Measurements from ENCODE around the gene CNTNAP2. TPM values are rescaled to one million over a fixed set of nuclear protein-coding genes. Genes with fewer than 3 reads are reported as not detected.

Gene CNTNAP2
- total RNA-seq, 2 donors from 2014 or later = 171 to 228 TPM

DNA sequence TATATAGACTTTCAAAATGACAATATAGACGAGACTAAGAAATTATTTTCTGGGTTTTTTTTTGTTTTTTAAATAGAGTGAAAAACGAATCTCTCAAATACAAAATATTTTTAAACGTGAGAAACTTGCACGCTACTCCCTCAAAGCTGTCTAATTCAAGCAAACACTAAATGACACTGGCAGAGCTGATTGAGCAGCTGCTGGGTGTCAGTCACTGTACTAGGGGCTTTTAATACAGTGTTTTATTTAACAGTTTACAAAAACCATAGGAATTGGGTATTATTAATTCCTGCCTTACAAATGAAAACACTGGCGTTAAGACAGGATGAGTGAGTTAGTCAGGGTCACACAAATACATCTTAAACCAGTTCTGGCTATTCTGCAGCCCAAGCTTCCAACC, 1264.3 kb downstream of the CNTNAP2 start:
- H3K9me3 ChIP-seq (ENCODE audit: control insufficient read depth, low read length) = peaks cover 6% of the 10 kb centered on the region
- H3K9me3 Mint-ChIP-seq = peaks cover 18% of the 10 kb centered on the region
- WGBS, 2 experiments (ENCODE audit: insufficient coverage in 1 of 2, insufficient read length in 1 of 2) = 92% methylated on average over 4 of the region's 5 CpGs; no CpG with 5 or more reads in 1 of the 2 experiments
- no peak for DNase-seq
- H3K27ac Mint-ChIP-seq = no peak overlapping the region
- no peaks in the 10 kb centered on the region for H3K27me3 Mint-ChIP-seq (ENCODE audit: insufficient read depth)
- no peak overlapping the region for H3K4me3 Mint-ChIP-seq
- H3K36me3 Mint-ChIP-seq (ENCODE audit: low read depth) = no peaks in the 10 kb centered on the region
- no peaks in the 10 kb centered on the region for H3K36me3 ChIP-seq (ENCODE audit: control insufficient read depth, insufficient read depth, low read length)
- H3K9ac ChIP-seq (ENCODE audit: extremely low read depth, low read length, poor library complexity, severe bottlenecking) = no peak overlapping the region
- no peak overlapping the region for H3K27ac ChIP-seq (ENCODE audit: low read depth, low read length)
- H3K4me1 Mint-ChIP-seq = peaks cover 5% of the 10 kb centered on the region
- TF ChIP-seq CTCF (conservative IDR thresholded peaks at IDR 0.05) = no peak
- no peaks in the 10 kb centered on the region for H3K4me1 ChIP-seq (ENCODE audit: control insufficient read depth, insufficient read depth, low read length)
- H3K4me3 ChIP-seq (ENCODE audit: low read length) = no peak overlapping the region
- H3K27me3 ChIP-seq (ENCODE audit: control insufficient read depth, insufficient read depth, low read length, poor library complexity, severe bottlenecking) = no peaks in the 10 kb centered on the region

- TF ChIP-seq CTCF (conservative IDR thresholded peaks at IDR 0.05) = no peak
- Mint-ChIP-seq H3K36me3 (ENCODE audit: low read depth) (no peaks in the 10 kb centered on the region), H3K9me3 (peaks cover 9% of the 10 kb centered on the region)
Measured at GRCh38 chr7:147394329-147394728, 1277.7 kb downstream of the CNTNAP2 start.

DNA sequence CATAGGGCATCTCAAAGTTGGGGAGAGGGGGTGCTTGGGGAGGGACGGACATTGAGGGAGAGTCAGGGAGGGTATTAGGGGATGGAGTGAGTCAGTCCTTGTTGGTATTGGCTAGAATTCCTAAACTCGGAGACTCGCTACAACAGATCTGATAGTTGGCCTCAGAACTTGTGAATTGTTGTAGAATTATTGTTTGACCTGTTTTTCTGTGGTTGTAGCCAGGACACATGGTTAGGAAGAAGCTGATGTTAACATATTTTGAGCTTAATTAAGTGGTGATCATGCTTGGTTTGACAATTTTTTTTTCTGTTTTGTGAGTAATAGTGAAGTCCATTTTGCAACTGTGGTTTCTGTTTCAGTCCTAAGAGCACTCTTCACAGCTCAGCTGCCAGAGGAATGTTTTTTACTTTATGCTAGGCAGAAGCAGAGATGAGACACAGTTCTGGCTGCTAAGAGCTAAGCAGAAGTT, 1283.7 kb downstream of the CNTNAP2 start:
- no peak overlapping the region for H3K27ac ChIP-seq (ENCODE audit: low read depth, low read length)
- TF ChIP-seq CTCF (conservative IDR thresholded peaks at IDR 0.05) = no peak
- no peak for DNase-seq
- no peaks in the 10 kb centered on the region for H3K9me3 Mint-ChIP-seq
- H3K36me3 Mint-ChIP-seq (ENCODE audit: low read depth) = no peaks in the 10 kb centered on the region
- H3K9ac ChIP-seq (ENCODE audit: extremely low read depth, low read length, poor library complexity, severe bottlenecking) = no peak overlapping the region
- peaks cover 7% of the 10 kb centered on the region for H3K4me1 Mint-ChIP-seq
- no peaks in the 10 kb centered on the region for H3K4me1 ChIP-seq (ENCODE audit: control insufficient read depth, insufficient read depth, low read length)
- H3K27ac Mint-ChIP-seq = no peak overlapping the region
- H3K4me3 Mint-ChIP-seq = no peak overlapping the region
- no peaks in the 10 kb centered on the region for H3K27me3 ChIP-seq (ENCODE audit: control insufficient read depth, insufficient read depth, low read length, poor library complexity, severe bottlenecking)
- no peak overlapping the region for H3K4me3 ChIP-seq (ENCODE audit: low read length)
- no peaks in the 10 kb centered on the region for H3K27me3 Mint-ChIP-seq (ENCODE audit: insufficient read depth)
- H3K36me3 ChIP-seq (ENCODE audit: control insufficient read depth, insufficient read depth, low read length) = no peaks in the 10 kb centered on the region
- WGBS, 2 experiments (ENCODE audit: insufficient coverage in 1 of 2, insufficient read length in 1 of 2) = 61 to 63% methylated on average over 3 of the region's 3 CpGs
- H3K9me3 ChIP-seq (ENCODE audit: control insufficient read depth, low read length) = no peaks in the 10 kb centered on the region

More at GRCh38 chr7:147394329-147394728, 1277.7 kb downstream of the CNTNAP2 start:
- Histone ChIP-seq H3K9me3 (ENCODE audit: control insufficient read depth, low read length) (peaks cover 19% of the 10 kb centered on the region), H3K4me3 (ENCODE audit: low read length) (no peak overlapping the region), H3K36me3 (ENCODE audit: control insufficient read depth, insufficient read depth, low read length) (no peaks in the 10 kb centered on the region), H3K27me3 (ENCODE audit: control insufficient read depth, insufficient read depth, low read length, poor library complexity, severe bottlenecking) (no peaks in the 10 kb centered on the region), H3K4me1 (ENCODE audit: control insufficient read depth, insufficient read depth, low read length) (no peaks in the 10 kb centered on the region), H3K9ac (ENCODE audit: extremely low read depth, low read length, poor library complexity, severe bottlenecking) (no peak overlapping the region), H3K27ac (ENCODE audit: low read depth, low read length) (no peak overlapping the region)
- H3K27me3 Mint-ChIP-seq (ENCODE audit: insufficient read depth) = no peaks in the 10 kb centered on the region
- H3K27ac Mint-ChIP-seq = no peak overlapping the region
- H3K4me1 Mint-ChIP-seq = peaks cover 7% of the 10 kb centered on the region
- DNase-seq = no peak
- no peak overlapping the region for H3K4me3 Mint-ChIP-seq
